ENCODE measurements around the gene SPEM3.
A peak's percentile ranks its signal among the peaks of the same experiment; 100 is the strongest.
"Not testable (repeated sequence)": the region's sequence is repeated elsewhere in the genome, so short reads cannot be mapped to it uniquely, and the experiment has no call there.

Gene SPEM3

GRCh38 chr17:7475764-7476422 lies 47.2 kb downstream of the SPEM3 start:
- no peak for DNase-seq

- no peak for DNase-seq
Measured at GRCh38 chr17:7476494-7476893, 47.8 kb downstream of the SPEM3 start.

- DNase-seq, result no peak
Measured at GRCh38 chr17:7476951-7477350, 48.3 kb downstream of the SPEM3 start.

GRCh38 chr17:7477392-7478275 lies 49.0 kb downstream of the SPEM3 start:
- no peak for DNase-seq

GRCh38 chr17:7478276-7479212 lies 49.9 kb downstream of the SPEM3 start:
- peak; percentile 4 for DNase-seq

- DNase-seq, result peak; percentile 21
Measured at GRCh38 chr17:7479213-7480088, 50.8 kb downstream of the SPEM3 start, which contains the start of gene ZBTB4. TSS of gene ZBTB4 (minus strand) at chr17:7479631. CDS start at chr17:7466801, 12,830 bp downstream.

- DNase-seq, result no peak
Measured at GRCh38 chr17:7480089-7480384, 51.4 kb downstream of the SPEM3 start.

GRCh38 chr17:7481275-7481674 lies 52.6 kb downstream of the SPEM3 start, which contains the start of gene SLC35G6:
TSS of gene SLC35G6 (plus strand) at chr17:7481446. CDS start at chr17:7481517, 71 bp downstream.
- not testable (repeated sequence) for DNase-seq

GRCh38 chr17:7481842-7482741 lies 53.4 kb downstream of the SPEM3 start:
- not testable (repeated sequence) for DNase-seq

Data from NCI-H345 (cell line).